HCT116 (cell line): ENCODE results near the gene CA10.

Experiments
- CTCF ChIP-seq, 3 experiments: fragments of 200-600 bp in 1 of 3; sonication (generic) in 1 of 3; IDR thresholded peaks in 2 of 3; conservative IDR thresholded peaks in 1 of 3; 2 replicates each; pipeline ENCODE4 v1.5.1; 2012 to 2017; ENCODE audit warnings: low read depth in 2 of 3, low read length in 2 of 3, antibody characterized with exemption in 1 of 3, borderline replicate concordance in 1 of 3, control low read depth in 1 of 3, mild to moderate bottlenecking in 1 of 3, mixed read lengths in 1 of 3, mixed run types in 1 of 3, moderate library complexity in 1 of 3; ENCODE audit not compliant: insufficient read depth in 1 of 3
- EGR1 ChIP-seq: IDR thresholded peaks from 2 replicates; pipeline ENCODE4 v1.6.1; 2012; ENCODE audit warnings: low read depth
- EZH2 ChIP-seq: fragments of 200-600 bp; sonication (generic); IDR thresholded peaks from 2 replicates; pipeline ENCODE4 v1.6.1; 2017; ENCODE audit warnings: antibody characterized with exemption, mixed run types
- POLR2A ChIP-seq: IDR thresholded peaks from 2 replicates; pipeline ENCODE4 v1.7.0; 2011; ENCODE audit warnings: borderline replicate concordance; ENCODE audit not compliant: insufficient read depth, insufficient read length; ENCODE audit errors: extremely low read depth
- TF ChIP-seq, protein P1 (sequence below): IDR thresholded peaks from 2 replicates; pipeline ENCODE4 v1.6.1; 2012

- no peak for TF ChIP-seq EZH2
- no peak for TF ChIP-seq POLR2A
- TF ChIP-seq, protein P1, sequence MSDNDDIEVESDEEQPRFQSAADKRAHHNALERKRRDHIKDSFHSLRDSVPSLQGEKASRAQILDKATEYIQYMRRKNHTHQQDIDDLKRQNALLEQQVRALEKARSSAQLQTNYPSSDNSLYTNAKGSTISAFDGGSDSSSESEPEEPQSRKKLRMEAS, result no peak
- no peak for TF ChIP-seq EGR1
- TF ChIP-seq CTCF (IDR thresholded peaks at IDR 0.05 in 2 of 3, conservative IDR thresholded peaks at IDR 0.05 in 1 of 3; ENCODE audit: borderline replicate concordance in 1 of 3, insufficient read depth in 1 of 3, low read depth in 2 of 3, low read length in 2 of 3), result no peak
Measured at GRCh38 chr17:51720439-51720838, 438.1 kb downstream of the CA10 start.
